ENCODE measurements around the gene CEP19.

The CEP19 gene

DNA sequence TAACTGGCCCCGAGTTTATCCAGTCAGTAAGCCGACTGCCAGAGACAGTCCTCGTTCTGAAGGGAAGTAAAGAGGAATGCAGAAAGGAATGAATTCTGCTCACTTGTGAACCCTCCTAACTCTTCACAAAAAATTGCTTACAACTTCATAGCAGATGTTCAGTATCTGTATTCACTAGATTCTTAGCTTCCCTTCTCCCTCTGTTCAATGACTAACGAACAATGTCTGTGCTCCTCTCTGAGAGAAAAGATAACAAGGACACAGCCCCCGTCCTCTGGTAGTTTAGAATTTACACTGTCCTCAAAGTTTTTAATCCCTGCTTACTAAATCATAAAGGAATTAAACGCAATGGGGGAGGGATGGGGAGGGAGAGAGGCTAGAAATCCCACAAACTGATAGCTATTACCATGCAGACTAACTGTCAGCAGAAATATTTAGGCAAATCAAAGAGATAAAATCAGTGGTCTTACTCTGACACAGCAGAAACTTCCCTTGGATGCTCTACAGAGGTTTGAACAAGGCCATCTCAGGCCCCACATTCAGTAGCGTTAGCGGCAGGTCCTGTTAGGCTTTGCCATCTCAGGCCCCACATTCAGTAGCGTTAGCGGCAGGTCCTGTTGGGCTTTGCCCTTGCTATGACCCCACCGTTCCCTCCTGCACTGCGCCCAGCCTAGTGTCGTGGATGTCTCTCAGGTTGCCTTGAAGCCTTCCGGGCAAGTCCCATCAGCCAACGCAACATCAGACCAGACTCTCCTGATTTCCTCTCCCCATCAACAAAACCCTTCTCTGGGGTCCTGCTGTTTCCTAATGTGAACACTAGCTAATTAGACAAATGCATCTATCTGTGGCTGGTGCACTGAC, 49.1 kb downstream of the CEP19 start:
- no peak for DNase-seq

DNA sequence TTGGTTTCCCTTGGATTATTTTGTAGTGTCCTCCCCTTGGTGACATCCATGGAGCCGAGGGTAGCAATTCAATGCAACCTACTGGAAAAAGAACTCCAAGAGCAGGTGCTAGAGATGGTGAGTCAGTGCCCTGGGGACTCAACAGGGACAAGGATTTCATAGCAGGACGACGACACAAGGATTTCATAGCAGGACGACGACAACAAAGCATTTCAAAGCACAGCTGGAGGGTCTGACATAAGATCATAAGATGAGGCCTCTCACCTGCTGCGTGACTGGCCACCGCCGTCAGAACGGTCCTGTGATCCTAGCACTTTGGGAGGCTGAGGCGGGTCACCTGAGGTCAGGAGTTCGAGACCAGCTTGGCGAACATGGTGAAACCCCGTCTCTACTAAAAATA, 50.0 kb downstream of the CEP19 start:
- no peak for DNase-seq

DNA sequence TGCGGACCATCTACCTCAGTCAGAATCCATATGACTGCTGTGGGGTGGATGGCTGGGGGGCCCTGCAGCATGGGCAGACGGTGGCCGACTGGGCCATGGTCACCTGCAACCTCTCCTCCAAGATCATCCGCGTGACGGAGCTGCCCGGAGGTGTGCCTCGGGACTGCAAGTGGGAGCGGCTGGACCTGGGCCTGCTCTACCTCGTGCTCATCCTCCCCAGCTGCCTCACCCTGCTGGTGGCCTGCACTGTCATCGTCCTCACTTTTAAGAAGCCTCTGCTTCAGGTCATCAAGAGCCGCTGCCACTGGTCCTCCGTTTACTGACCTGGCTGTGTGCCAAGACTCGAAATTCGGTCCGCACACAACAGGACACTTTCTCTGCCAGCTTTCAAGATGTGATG, 50.6 kb downstream of the CEP19 start:
- no peak for DNase-seq

DNA sequence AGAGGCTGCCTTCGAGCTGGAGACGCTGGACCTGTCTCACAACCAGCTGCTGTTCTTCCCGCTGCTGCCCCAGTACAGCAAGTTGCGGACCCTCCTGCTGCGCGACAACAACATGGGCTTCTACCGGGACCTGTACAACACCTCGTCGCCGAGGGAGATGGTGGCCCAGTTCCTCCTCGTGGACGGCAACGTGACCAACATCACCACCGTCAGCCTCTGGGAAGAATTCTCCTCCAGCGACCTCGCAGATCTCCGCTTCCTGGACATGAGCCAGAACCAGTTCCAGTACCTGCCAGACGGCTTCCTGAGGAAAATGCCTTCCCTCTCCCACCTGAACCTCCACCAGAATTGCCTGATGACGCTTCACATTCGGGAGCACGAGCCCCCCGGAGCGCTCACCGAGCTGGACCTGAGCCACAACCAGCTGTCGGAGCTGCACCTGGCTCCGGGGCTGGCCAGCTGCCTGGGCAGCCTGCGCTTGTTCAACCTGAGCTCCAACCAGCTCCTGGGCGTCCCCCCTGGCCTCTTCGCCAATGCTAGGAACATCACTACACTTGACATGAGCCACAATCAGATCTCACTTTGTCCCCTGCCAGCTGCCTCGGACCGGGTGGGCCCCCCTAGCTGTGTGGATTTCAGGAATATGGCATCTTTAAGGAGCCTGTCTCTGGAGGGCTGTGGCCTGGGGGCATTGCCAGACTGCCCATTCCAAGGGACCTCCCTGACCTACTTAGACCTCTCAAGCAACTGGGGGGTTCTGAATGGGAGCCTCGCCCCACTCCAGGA, 51.5 kb downstream of the CEP19 start:
- DNase-seq, result no peak

DNA sequence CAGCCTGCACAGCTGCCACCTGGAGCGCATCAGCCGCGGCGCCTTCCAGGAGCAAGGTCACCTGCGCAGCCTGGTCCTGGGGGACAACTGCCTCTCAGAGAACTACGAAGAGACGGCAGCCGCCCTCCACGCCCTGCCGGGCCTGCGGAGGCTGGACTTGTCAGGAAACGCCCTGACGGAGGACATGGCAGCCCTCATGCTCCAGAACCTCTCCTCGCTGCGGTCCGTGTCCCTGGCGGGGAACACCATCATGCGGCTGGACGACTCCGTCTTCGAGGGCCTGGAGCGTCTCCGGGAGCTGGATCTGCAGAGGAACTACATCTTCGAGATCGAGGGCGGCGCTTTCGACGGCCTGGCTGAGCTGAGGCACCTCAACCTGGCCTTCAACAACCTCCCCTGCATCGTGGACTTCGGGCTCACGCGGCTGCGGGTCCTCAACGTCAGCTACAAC, 52.1 kb downstream of the CEP19 start:
- DNase-seq, result no peak
